ENCODE results near the gene DMAC2.
"Not testable (repeated sequence)": the region's sequence is repeated elsewhere in the genome, so short reads cannot be mapped to it uniquely, and the experiment has no call there.

The DMAC2 gene

DNA sequence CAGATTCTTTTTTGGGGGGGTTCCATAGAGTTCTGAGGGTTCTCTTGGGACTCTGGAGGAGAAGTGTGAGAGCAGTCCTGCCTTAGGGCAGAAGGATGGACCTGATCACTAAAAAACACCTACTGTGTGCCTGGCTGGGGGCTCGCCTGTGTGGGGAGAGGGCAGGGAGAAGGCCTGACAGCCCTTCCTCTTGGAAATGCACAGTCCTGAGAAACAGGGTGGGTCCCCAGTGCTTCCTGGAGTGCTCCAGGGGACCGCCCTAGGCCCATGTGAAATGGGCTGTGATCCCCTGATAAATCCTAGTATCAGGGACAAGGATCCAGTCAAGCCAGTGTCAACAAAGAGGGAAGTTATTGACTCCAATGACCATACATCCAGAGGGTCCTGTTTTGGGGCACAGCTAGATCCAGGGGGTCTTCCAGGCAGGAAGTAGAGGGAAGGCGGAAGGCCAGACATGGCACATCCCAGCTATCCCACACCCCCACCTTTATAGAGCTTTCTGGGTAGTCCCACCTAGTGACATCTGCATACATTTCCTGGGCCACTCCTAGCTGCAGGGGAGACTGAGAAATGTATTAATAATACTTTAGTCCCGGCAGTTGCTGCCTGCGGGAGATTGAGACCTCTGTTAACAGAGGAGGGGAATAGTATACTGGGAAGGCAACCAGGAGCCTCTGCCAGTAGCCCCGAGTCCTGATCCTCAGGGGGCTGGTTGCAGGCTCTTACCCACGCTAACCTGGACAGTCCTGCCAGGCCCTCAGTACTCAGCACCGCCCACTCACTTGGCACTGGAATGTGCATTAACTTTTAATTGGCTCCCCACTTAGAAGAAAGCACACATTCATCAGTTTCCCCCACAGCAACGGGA, 28.4 kb downstream of the DMAC2 start:
- H3K4me3 ChIP-seq (ENCODE audit: low read depth, low read length) = no peak overlapping the region
- TF ChIP-seq, protein P1, sequence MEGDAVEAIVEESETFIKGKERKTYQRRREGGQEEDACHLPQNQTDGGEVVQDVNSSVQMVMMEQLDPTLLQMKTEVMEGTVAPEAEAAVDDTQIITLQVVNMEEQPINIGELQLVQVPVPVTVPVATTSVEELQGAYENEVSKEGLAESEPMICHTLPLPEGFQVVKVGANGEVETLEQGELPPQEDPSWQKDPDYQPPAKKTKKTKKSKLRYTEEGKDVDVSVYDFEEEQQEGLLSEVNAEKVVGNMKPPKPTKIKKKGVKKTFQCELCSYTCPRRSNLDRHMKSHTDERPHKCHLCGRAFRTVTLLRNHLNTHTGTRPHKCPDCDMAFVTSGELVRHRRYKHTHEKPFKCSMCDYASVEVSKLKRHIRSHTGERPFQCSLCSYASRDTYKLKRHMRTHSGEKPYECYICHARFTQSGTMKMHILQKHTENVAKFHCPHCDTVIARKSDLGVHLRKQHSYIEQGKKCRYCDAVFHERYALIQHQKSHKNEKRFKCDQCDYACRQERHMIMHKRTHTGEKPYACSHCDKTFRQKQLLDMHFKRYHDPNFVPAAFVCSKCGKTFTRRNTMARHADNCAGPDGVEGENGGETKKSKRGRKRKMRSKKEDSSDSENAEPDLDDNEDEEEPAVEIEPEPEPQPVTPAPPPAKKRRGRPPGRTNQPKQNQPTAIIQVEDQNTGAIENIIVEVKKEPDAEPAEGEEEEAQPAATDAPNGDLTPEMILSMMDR (IDR thresholded peaks at IDR 0.05; ENCODE audit: low read depth, low read length) = no peak

GRCh38 chr19:41410336-41411054, 29.2 kb downstream of the DMAC2 start:
- TF ChIP-seq, protein P1 (IDR thresholded peaks at IDR 0.05; ENCODE audit: low read depth, low read length) = no peak
- no peak overlapping the region for H3K4me3 ChIP-seq (ENCODE audit: low read depth, low read length)

DNA sequence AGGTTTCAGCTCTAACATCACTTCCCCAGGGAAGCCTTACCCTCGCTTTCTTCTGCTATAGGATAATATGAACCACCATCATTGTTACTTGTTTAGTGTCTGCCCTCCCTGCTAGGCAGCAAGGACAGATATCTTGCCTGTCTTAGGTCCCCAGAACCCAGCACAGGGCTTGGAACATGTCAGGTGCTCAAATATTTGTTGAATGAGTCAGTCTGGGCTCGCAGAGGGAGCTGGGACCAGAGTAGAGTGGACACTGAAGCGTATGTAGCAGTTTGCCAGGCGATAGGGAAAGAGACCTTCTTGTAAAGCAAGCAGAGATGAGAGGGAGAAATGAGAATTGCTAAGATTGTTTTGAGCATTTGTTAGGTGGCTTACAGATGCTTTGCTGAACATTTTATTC, 30.4 kb downstream of the DMAC2 start:
- H3K4me3 ChIP-seq (ENCODE audit: low read depth, low read length) = no peak overlapping the region
- TF ChIP-seq, protein P1 (IDR thresholded peaks at IDR 0.05; ENCODE audit: low read depth, low read length) = no peak

DNA sequence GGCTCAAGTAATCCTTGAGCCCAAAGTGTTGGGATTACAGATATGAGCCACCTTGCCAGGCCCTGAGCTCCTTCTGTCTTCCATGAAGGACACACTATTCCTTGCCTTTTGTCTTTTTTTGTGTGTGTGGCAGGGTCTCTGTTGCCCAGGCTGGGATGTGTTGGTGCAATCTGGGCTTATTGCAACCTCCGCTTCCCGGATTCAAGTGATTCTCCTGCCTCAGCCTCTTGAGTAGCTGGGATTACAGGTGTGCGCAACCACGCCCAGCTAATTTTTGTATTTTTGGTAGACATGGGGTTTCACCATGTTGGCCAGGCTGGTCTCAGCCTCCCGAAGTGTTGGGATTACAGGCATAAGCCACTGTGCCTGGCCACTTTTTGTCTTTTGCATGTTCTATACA, 30.9 kb downstream of the DMAC2 start:
- not testable (repeated sequence) for H3K4me3 ChIP-seq (ENCODE audit: low read depth, low read length)

GRCh38 chr19:41408256-41408655, 31.5 kb downstream of the DMAC2 start:
- TF ChIP-seq, protein P1 (IDR thresholded peaks at IDR 0.05; ENCODE audit: low read depth, low read length) = no peak
- no peak overlapping the region for H3K4me3 ChIP-seq (ENCODE audit: low read depth, low read length)

- TF ChIP-seq, protein P1 (IDR thresholded peaks at IDR 0.05; ENCODE audit: low read depth, low read length) = no peak
- H3K4me3 ChIP-seq (ENCODE audit: low read depth, low read length) = no peak overlapping the region
Observed at GRCh38 chr19:41407271-41407670, 32.4 kb downstream of the DMAC2 start.

- TF ChIP-seq, protein P1 (IDR thresholded peaks at IDR 0.05; ENCODE audit: low read depth, low read length) = no peak
- H3K4me3 ChIP-seq (ENCODE audit: low read depth, low read length) = no peak overlapping the region
Observed at GRCh38 chr19:41405776-41406175, 33.9 kb downstream of the DMAC2 start.
